Tibial artery (tissue), 4 donors: ENCODE data around the gene PDE8B.

Experiments
- DNase-seq, 2 donors: peaks; one replicate each; pipeline ENCODE4 v3.0.0-alpha.2; 2019
- H3K27ac ChIP-seq, 2 donors: fragments of 200-600 bp; sonication (generic) in 1 of 2; 1 replicate in 1 of 2; 2 replicates in 1 of 2; pipeline ENCODE4 v1.5.1; 2018 to 2019; ENCODE audit warnings: mild to moderate bottlenecking in 1 of 2
- H3K27me3 ChIP-seq, 2 donors: fragments of 200-600 bp; sonication (generic) in 1 of 2; one replicate each; pipeline versions ENCODE4 v1.5.1 to v1.6.0; 2016 to 2019
- H3K36me3 ChIP-seq, 3 donors: fragments of 200-600 bp; sonication (generic) in 2 of 3; one replicate each; pipeline ENCODE4 v1.5.1; 2016 to 2019; ENCODE audit warnings: mild to moderate bottlenecking in 2 of 3
- H3K4me1 ChIP-seq, 4 donors: fragments of 200-600 bp; sonication (generic) in 2 of 4; 1 replicate in 3 of 4; 2 replicates in 1 of 4; pipeline ENCODE4 v1.5.1; 2016 to 2019
- H3K4me3 ChIP-seq, 2 donors: fragments of 200-600 bp; sonication (generic) in 1 of 2; 1 replicate in 1 of 2; 2 replicates in 1 of 2; pipeline ENCODE4 v1.5.1; 2018 to 2019; ENCODE audit warnings: mild to moderate bottlenecking in 2 of 2
- H3K9me3 ChIP-seq, 3 donors: fragments of 200-600 bp; sonication (generic) in 1 of 3; one replicate each; pipeline ENCODE4 v1.5.1; 2016 to 2019
- CTCF ChIP-seq, 2 experiments: fragments of 200-600 bp in 1 of 2; fragments of 450-650 bp in 1 of 2; IDR thresholded peaks; one replicate each; pipeline ENCODE4 v1.5.1; 2017 to 2019; ENCODE audit warnings: antibody characterized with exemption in 2 of 2, mild to moderate bottlenecking in 1 of 2, moderate library complexity in 1 of 2
- intact Hi-C: fragments of 100-400 bp; cut with DNase I; formaldehyde crosslinking; loops from one replicate; pipeline ENCODE4 v1.15.0; 2023; ENCODE audit warnings: low total_unique reads

Gene PDE8B

DNA sequence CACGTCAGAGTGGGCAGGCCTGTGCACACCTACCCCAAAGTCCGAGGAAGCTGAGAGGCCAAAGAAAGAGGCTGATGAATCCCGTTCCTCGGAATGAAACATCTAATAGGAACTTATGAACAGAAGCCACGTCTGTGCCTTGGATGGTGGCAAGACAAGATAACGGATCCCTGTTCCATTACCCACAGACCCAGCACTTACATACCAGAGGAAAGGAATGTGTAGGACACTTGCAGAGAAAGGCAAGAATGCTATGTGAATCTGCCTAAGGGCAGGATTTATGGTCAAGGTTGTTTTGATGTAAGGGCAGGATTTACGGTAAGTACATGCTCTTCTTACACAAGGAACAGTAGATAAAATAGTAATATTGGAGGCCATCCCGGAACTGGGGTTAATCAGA, 188.4 kb downstream of the PDE8B start:
- Histone ChIP-seq H3K27me3 (no peaks in the 10 kb centered on the region), H3K9me3 (no peaks in the 10 kb centered on the region), H3K36me3 (no peaks in the 10 kb centered on the region), H3K4me1 (peaks cover 0 to 11% (median 4%) of the 10 kb centered on the region in 4 donors), H3K4me3 (no peak overlapping the region), H3K27ac (no peak overlapping the region)
- intact Hi-C loops, result no loop called here
- DNase-seq, result no peak
- no peak for TF ChIP-seq CTCF (IDR thresholded peaks at IDR 0.05)

- peak overlapping the region in 1 of 2 donors; percentile 45 for H3K27ac ChIP-seq
- H3K27me3 ChIP-seq, result no peaks in the 10 kb centered on the region
- H3K9me3 ChIP-seq, result no peaks in the 10 kb centered on the region
- intact Hi-C loops, result no loop called here
- H3K36me3 ChIP-seq, result no peaks in the 10 kb centered on the region
- H3K4me1 ChIP-seq, result peaks cover 0 to 23% (median 6%) of the 10 kb centered on the region in 4 donors
- DNase-seq, result no peak
- H3K4me3 ChIP-seq, result no peak overlapping the region
- TF ChIP-seq CTCF (IDR thresholded peaks at IDR 0.05), result no peak
These were observed 190.2 kb downstream of the PDE8B start for GRCh38 chr5:77400645-77401044.

GRCh38 chr5:77402796-77403195, 192.3 kb downstream of the PDE8B start:
- intact Hi-C loops, result no loop called here
- no peak for DNase-seq

GRCh38 chr5:77407152-77407551, 196.7 kb downstream of the PDE8B start:
- Histone ChIP-seq H3K27ac (no peak overlapping the region), H3K4me3 (no peak overlapping the region), H3K4me1 (peaks cover 0 to 12% (median 2%) of the 10 kb centered on the region in 4 donors), H3K9me3 (no peaks in the 10 kb centered on the region), H3K36me3 (no peaks in the 10 kb centered on the region), H3K27me3 (no peaks in the 10 kb centered on the region)
- intact Hi-C loops, result no loop called here
- no peak for TF ChIP-seq CTCF (IDR thresholded peaks at IDR 0.05)
- no peak for DNase-seq

More at GRCh38 chr5:77402796-77403195, 192.3 kb downstream of the PDE8B start:
- TF ChIP-seq CTCF (IDR thresholded peaks at IDR 0.05), result no peak
- H3K9me3 ChIP-seq, result no peaks in the 10 kb centered on the region
- H3K4me3 ChIP-seq, result no peak overlapping the region
- H3K36me3 ChIP-seq, result no peaks in the 10 kb centered on the region
- H3K27ac ChIP-seq, result no peak overlapping the region
- H3K4me1 ChIP-seq, result peaks cover 0 to 23% (median 6%) of the 10 kb centered on the region in 4 donors
- H3K27me3 ChIP-seq, result no peaks in the 10 kb centered on the region

DNA sequence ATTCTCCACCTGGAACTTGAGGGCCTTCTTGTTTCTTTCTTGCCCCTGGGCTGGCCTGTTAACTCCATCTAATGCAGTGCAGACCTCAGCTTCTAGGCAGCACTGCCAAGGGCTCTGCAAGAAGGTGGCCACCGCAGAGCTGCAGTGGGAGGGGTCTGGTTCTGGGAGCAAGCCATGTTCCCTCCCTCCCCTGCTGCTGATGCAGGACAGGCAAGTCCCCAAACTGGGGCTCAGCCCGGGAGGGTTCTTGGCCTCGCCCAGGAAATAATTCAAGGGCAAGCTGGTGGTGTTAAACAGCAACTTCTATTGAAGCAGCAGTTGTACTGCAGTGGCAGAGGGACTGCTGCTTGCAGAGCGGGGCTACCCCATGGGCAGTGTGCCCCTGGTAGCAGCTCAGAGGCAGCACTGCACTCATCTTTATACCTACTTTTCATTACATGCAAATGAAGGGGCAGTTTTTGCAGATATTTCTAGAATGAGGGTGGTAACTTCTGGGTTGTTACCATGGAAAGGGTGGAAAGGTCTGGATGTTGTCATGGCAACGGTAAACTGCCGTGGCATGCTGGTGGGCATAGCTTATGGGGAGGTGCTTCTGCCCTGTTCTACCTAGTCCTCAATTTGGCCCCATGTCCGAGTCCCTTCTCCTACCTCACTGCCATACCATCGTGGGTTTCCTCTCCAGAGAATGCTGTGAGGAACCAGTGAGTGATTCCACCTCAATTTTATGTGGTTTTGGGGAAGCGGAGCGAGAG, 199.6 kb downstream of the PDE8B start:
- intact Hi-C loops, result no loop called here
- Histone ChIP-seq H3K4me1 (peaks cover 0 to 6% (median under 1%) of the 10 kb centered on the region in 4 donors), H3K4me3 (no peak overlapping the region), H3K27ac (no peak overlapping the region), H3K36me3 (no peaks in the 10 kb centered on the region), H3K9me3 (no peaks in the 10 kb centered on the region), H3K27me3 (no peaks in the 10 kb centered on the region)
- no peak for TF ChIP-seq CTCF (IDR thresholded peaks at IDR 0.05)
- no peak for DNase-seq
